ENCODE measurements around the gene CELF5.

- TF ChIP-seq CTCF (IDR thresholded peaks at IDR 0.05) (no peak), POLR2A (IDR thresholded peaks at IDR 0.05) (no peak), EP300 (IDR thresholded peaks at IDR 0.05) (no peak), POLR2AphosphoS5 (IDR thresholded peaks at IDR 0.05) (no peak)
Observed at GRCh38 chr19:3269916-3270671, 45.6 kb downstream of the CELF5 start.

Measured in sigmoid colon (tissue), 4 donors.